Right lobe of liver (tissue), 6 donors: Measurements from ENCODE around the gene ANKRD16. TPM values are rescaled to one million over a fixed set of nuclear protein-coding genes. Genes with fewer than 3 reads are reported as not detected.
"Not testable (repeated sequence)": the region's sequence is repeated elsewhere in the genome, so short reads cannot be mapped to it uniquely, and the experiment has no call there.

Experiments
- ATAC-seq, 4 donors: fragments of 200-7000 bp; cut with Tn5 transposase; one replicate each; pipeline ENCODE4 v1.9.1; 2020; ENCODE audit warnings: mild to moderate bottlenecking in 4 of 4, moderate library complexity in 4 of 4
- DNase-seq, 3 donors: peaks; one replicate each; pipeline ENCODE4 v3.0.0-alpha.2; 2020
- H3K27ac ChIP-seq, 3 donors: fragments of 200-600 bp; one replicate each; pipeline ENCODE4 v1.8.0; 2022
- H3K27me3 ChIP-seq, 2 donors: fragments of 200-600 bp; one replicate each; pipeline ENCODE4 v1.8.0; 2022
- H3K36me3 ChIP-seq, 4 donors: fragments of 200-600 bp; sonication (generic) in 1 of 4; one replicate each; pipeline versions ENCODE4 v1.5.1 to v1.8.0; 2017 to 2022; ENCODE audit warnings: control low read depth in 1 of 4
- H3K4me1 ChIP-seq, 4 donors: fragments of 200-600 bp; sonication (generic) in 1 of 4; one replicate each; pipeline versions ENCODE4 v1.5.1 to v1.8.0; 2017 to 2022; ENCODE audit warnings: control low read depth in 1 of 4
- H3K4me3 ChIP-seq, 3 donors: fragments of 200-600 bp; one replicate each; pipeline ENCODE4 v1.8.0; 2022
- H3K9me3 ChIP-seq, 4 donors: fragments of 200-600 bp; sonication (generic) in 1 of 4; one replicate each; pipeline versions ENCODE4 v1.5.1 to v1.8.0; 2017 to 2022; ENCODE audit warnings: control low read depth in 1 of 4
- CTCF ChIP-seq, 4 donors: fragments of 200-600 bp in 3 of 4; fragments of 450-650 bp in 1 of 4; IDR thresholded peaks; one replicate each; pipeline versions ENCODE4 v1.5.1 to v1.8.0; 2016 to 2022; ENCODE audit warnings: antibody characterized with exemption in 4 of 4, mild to moderate bottlenecking in 2 of 4
- POLR2A ChIP-seq: fragments of 450-650 bp; IDR thresholded peaks from one replicate; pipeline ENCODE4 v1.6.1; 2017; ENCODE audit warnings: antibody characterized with exemption, mild to moderate bottlenecking
- WGBS: methylation state at CpG from one replicate; pipeline ENCODE4 v1.1.6; 2018; ENCODE audit warnings: low coverage, low lambda C conversion rate; ENCODE audit not compliant: insufficient coverage; ENCODE audit errors: missing lambda C conversion rate; 5-methylcytosine and 5-hydroxymethylcytosine counted together
- intact Hi-C, 2 donors: fragments of 100-400 bp; cut with DNase I; formaldehyde crosslinking; loops; one replicate each; pipeline versions ENCODE4 v1.11.2 to v1.14.1; 2022
- total RNA-seq, 6 experiments: library from RNA; depleted of rRNA in 2 of 6; stranded (reverse); fragments of >200 nt in 2 of 6; fragmentation: NEBNext Ultra II Directional in 3 of 6; extraction: Animal tissue kit (Norgen Biotek cat#: 25700) in 3 of 6; gene quantifications; one replicate each; pipeline versions ENCODE4 v1.1.0 to v1.2.4, GENCODE V29; 2016 to 2023
- donor health status: DM: no; HTN: yes; CAD: no.
- donor health status: DM: no; HTN: no; CAD: no.
- donor health status: DM: no; HTN: no; CAD: no.
- donor health status: DM: no; HTN: yes; CAD: no.
- donor health status: DM: no; HTN: yes; CAD: no.

ANKRD16 gene
- total RNA-seq, 6 experiments from 2014 or later = 1.8 to 6.1 (median 4.1) TPM

- no peak for ATAC-seq
- WGBS = 75% methylated on average over 9 of the region's 18 CpGs
- no peaks in the 10 kb centered on the region for H3K9me3 ChIP-seq
- intact Hi-C loops = no loop called here
- H3K36me3 ChIP-seq = peaks cover 10 to 68% (median 34%) of the 10 kb centered on the region in 4 donors
- TF ChIP-seq CTCF (IDR thresholded peaks at IDR 0.05) = no peak
- H3K27me3 ChIP-seq = no peaks in the 10 kb centered on the region
- DNase-seq = no peak
- no peaks in the 10 kb centered on the region for H3K4me1 ChIP-seq
- no peak overlapping the region for H3K27ac ChIP-seq
- no peak overlapping the region for H3K4me3 ChIP-seq
These were observed 20.8 kb upstream of the ANKRD16 start for GRCh38 chr10:5910323-5911100.

DNA sequence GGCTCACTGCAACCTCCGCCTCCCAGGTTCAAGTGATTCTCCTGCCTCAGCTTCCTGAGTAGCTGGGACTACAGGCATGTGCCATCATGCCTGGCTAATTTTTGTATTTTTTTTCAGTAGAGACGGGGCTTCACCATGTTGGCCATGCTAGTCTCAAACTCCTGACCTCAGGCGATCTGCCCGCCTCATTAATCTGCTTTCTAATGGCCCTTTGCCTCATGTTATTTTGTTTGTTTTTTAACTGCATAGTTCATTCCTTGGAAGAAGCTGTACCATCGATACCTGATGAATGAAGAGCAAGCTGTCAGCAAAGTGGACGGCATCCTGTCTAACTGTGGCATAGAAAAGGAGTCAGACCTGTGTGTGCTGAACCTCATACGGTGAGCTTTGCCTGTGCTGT, 19.0 kb upstream of the ANKRD16 start:
- H3K4me3 ChIP-seq, ATAC-seq, intact Hi-C loops, H3K9me3 ChIP-seq, H3K4me1 ChIP-seq, H3K27me3 ChIP-seq, DNase-seq, H3K27ac ChIP-seq: not testable (repeated sequence)
- 88% methylated on average over 4 of the region's 7 CpGs for WGBS
- H3K36me3 ChIP-seq = peaks cover 3 to 50% (median 23%) of the 10 kb centered on the region in 4 donors

- DNase-seq (no peak), ATAC-seq (no peak)
- no peak for TF ChIP-seq POLR2A
- H3K4me3 ChIP-seq = no peak overlapping the region
- intact Hi-C loops = no loop called here
- 67% methylated on average over 2 of the region's 5 CpGs for WGBS
- H3K27ac ChIP-seq = no peak overlapping the region
- H3K9me3 ChIP-seq = no peaks in the 10 kb centered on the region
- no peaks in the 10 kb centered on the region for H3K27me3 ChIP-seq
- H3K36me3 ChIP-seq = peaks cover 3 to 31% (median 18%) of the 10 kb centered on the region in 4 donors
- peaks cover 0 to 5% (median 0%) of the 10 kb centered on the region in 4 donors for H3K4me1 ChIP-seq
These were observed 17.0 kb upstream of the ANKRD16 start for GRCh38 chr10:5906651-5907050.

- H3K4me1 ChIP-seq = peaks cover 0 to 5% (median 0%) of the 10 kb centered on the region in 4 donors
- no peaks in the 10 kb centered on the region for H3K27me3 ChIP-seq
- H3K9me3 ChIP-seq = no peaks in the 10 kb centered on the region
- TF ChIP-seq POLR2A (no peak), CTCF (IDR thresholded peaks at IDR 0.05) (no peak)
- WGBS = 32% methylated on average over 3 of the region's 13 CpGs
- H3K36me3 ChIP-seq = peaks cover 3 to 24% (median 15%) of the 10 kb centered on the region in 4 donors
- intact Hi-C loops = no loop called here
- H3K27ac ChIP-seq = no peak overlapping the region
- ATAC-seq = peak; percentile 66 to 86 (median 76)
- peak in 1 of 3 donors; percentile 29 for DNase-seq
- no peak overlapping the region for H3K4me3 ChIP-seq
These were observed 16.3 kb upstream of the ANKRD16 start for GRCh38 chr10:5905854-5906507.

DNA sequence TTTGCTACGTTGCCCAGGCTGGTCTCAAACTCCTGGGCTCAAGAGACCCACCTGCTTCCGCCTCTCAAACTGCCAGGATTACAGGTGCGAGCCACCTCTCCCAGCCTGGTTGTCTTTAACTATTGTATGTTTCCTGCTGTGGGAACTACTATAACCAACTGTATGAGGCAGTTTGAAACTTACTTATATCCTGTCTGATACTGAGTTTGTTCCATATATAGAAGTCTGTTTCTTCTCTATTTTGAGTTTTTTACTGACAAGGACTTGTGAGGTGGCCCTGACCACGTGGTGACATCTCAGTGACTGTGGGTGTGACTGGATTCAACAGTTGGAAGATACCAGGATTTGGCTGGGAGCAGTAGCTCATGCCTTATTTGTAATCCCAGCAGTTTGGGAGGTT, 14.5 kb upstream of the ANKRD16 start:
- 74% methylated on average over 4 of the region's 4 CpGs for WGBS
- Histone ChIP-seq H3K4me3 (no peak overlapping the region), H3K27ac (no peak overlapping the region), H3K9me3 (no peaks in the 10 kb centered on the region), H3K27me3 (no peaks in the 10 kb centered on the region), H3K4me1 (peaks cover 0 to 5% (median 0%) of the 10 kb centered on the region in 4 donors), H3K36me3 (peaks cover 0 to 7% (median 3%) of the 10 kb centered on the region in 4 donors)
- intact Hi-C loops = no loop called here
- no peak for TF ChIP-seq CTCF (IDR thresholded peaks at IDR 0.05)
- TF ChIP-seq POLR2A = no peak
- ATAC-seq (no peak), DNase-seq (no peak)
